OCI-LY1 (cell line): ENCODE results near the gene KPNA3.

ENCODE experiments used
- CTCF ChIP-seq: fragments of 200-600 bp; sonication (generic), shearing (Covaris generic); IDR thresholded peaks from 2 replicates; pipeline ENCODE4 v1.5.1; 2017; ENCODE audit warnings: mild to moderate bottlenecking, antibody characterized with exemption, low read length, moderate library complexity, mixed read lengths
- EZH2 ChIP-seq: fragments of 200-600 bp; sonication (generic), shearing (Covaris generic); IDR thresholded peaks from 2 replicates; pipeline ENCODE4 v1.8.0; 2017; ENCODE audit warnings: borderline replicate concordance, mixed run types, mild to moderate bottlenecking, antibody characterized with exemption, low read length, moderate library complexity, mixed read lengths

- TF ChIP-seq CTCF (no peak), EZH2 (no peak)
These were observed 12.8 kb downstream of the KPNA3 start for GRCh38 chr13:49779721-49780120.
